Motor neuron (in vitro differentiated cells): ENCODE measurements around the gene HPSE2. TPM values are rescaled to one million over a fixed set of nuclear protein-coding genes. Genes with fewer than 3 reads are reported as not detected.

Experiments
- ATAC-seq, 8 experiments: fragments of 200-7000 bp; cut with Tn5 transposase; replicated peaks in 6 of 8; 2 replicates each; pipeline ENCODE4 v1.8.0; 2021; ENCODE audit warnings: mild to moderate bottlenecking in 8 of 8, moderate library complexity in 8 of 8
- H3K27ac ChIP-seq, 2 donors: fragments of 250-450 bp; sonication (Bioruptor Pico); 2 replicates each; pipeline ENCODE4 v1.9.0; 2021; ENCODE audit warnings: antibody characterized with exemption in 2 of 2, mild to moderate bottlenecking in 2 of 2, moderate library complexity in 1 of 2
- H3K4me1 ChIP-seq, 2 donors: fragments of 250-450 bp; sonication (Bioruptor Pico); replicated peaks in 1 of 2; 2 replicates each; pipeline ENCODE4 v1.6.1; 2021; ENCODE audit warnings: antibody characterized with exemption in 2 of 2, mild to moderate bottlenecking in 2 of 2, moderate library complexity in 1 of 2
- H3K4me3 ChIP-seq, 5 donors: fragments of 250-450 bp; sonication (Bioruptor Pico); 2 replicates each; pipeline ENCODE4 v1.9.0; 2021; ENCODE audit warnings: antibody characterized with exemption in 5 of 5, mild to moderate bottlenecking in 5 of 5, moderate library complexity in 4 of 5
- WGBS, 10 experiments: fragments of 450-650 bp; shearing (Covaris generic); methylation state at CpG; one replicate each; pipeline ENCODE4 v1.0.0; 2022; 5-methylcytosine and 5-hydroxymethylcytosine counted together
- in situ Hi-C, 9 experiments: fragments of 400-800 bp; cut with MboI; loops; one replicate each; pipeline ENCODE4 v1.15.0; 2021; ENCODE audit warnings: low sequenced_read_pairs in 9 of 9, low pct_unique_long_range_greater_than_20kb in 2 of 9; ENCODE audit not compliant: unreplicated experiment in 9 of 9
- total RNA-seq, 8 experiments: library from RNA; unstranded; fragments of 300-600 nt; gene quantifications; 2 replicates each; pipeline versions ENCODE4 v1.2.3 to v1.2.4, GENCODE V29; 2022

The HPSE2 gene
- total RNA-seq, 8 experiments from 2014 or later, result 0.05 to 0.62 (median 0.13) TPM; not detected in 1

DNA sequence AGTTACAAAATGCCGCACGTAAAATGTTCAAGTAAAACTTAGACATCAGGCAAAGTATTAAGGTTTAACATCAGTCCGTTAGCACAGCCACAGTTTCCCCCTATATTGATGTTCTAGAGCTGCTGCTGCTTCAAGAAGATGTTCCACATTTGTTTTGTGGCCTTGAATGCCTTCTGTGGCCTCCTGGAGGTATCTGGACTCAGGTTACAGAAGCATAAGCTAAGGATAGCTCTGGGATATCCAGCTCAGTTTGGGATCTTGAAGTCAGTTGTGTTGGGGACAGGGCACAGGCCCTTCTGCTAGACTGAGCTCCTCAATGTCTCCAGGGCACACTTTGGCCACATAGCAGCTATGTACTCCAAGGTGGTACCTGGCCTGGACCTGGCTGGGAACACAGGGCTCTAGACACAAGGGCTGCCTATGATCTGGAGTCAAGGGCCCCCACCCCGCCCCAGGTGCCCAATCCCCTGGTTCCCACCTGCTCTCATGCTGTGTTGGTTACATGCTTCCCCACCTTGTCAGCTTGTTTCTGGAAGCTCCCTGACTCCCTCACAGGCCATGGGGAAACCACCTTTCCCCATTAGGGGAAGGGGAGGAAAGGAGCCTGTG lies 825.4 kb downstream of the HPSE2 start:
- no peak overlapping the region for H3K27ac ChIP-seq

DNA sequence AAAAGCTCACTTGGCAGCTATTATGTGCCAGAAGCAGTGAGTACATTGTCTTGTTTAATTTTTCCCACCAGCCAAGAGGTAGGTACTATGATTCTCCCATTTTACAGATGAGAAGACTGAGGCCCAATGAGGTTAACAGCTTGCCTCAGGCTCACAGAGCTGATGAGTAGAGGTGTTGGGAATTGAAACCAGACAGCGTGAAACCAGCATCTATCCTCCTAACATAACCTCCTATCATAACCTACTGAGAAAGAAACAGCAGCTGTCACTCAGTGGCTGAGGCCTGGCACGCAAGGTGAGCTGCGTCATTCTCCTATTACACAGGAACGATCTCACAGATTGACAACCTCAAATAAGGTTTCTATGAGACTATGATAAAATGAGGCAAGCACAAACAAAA lies 826.9 kb downstream of the HPSE2 start:
- Histone ChIP-seq H3K27ac (no peak overlapping the region), H3K4me1 (peaks cover 0 to 9% of the 10 kb centered on the region in 2 donors), H3K4me3 (no peak overlapping the region)
- 75 to 100% (median 88%) methylated on average over 1 to 4 of the region's 4 CpGs; no CpG with 5 or more reads in 4 of the 10 experiments for WGBS, 10 experiments
- in situ Hi-C loops, result no loop called here
- ATAC-seq, result no peak

More for the DNA sequence above, 825.4 kb downstream of the HPSE2 start:
- WGBS, 10 experiments, result 49 to 100% (median 87%) methylated on average over 1 to 3 of the region's 4 CpGs
- no peak for ATAC-seq
- Histone ChIP-seq H3K4me1 (peaks cover 8 to 10% of the 10 kb centered on the region in 2 donors), H3K4me3 (no peak overlapping the region)
- in situ Hi-C loops, result no loop called here

DNA sequence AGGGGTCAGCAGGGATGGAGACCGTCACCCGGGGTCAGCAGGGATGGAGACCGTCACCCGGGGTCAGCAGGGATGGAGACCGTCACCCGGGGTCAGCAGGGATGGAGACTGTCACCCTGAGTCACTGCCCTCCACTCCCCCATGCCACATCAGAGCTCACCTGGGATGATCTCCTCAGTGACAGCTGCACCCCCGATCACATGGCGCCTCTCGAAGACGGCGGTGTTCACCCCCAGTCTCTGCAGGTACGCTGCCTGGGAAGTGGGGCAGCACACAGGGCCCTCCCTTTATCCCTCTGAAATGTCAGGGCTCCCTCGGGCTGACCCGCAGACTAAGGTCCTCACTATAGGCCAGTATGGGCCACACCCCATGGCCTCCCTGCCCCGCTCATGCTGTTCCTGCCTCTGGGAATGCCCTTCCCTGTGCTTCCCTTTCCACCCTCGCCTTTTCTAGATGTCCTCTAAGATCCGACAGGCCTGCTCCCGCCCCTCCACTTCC lies 827.9 kb downstream of the HPSE2 start:
- 58 to 100% (median 100%) methylated on average over 1 to 2 of the region's 18 CpGs; no CpG with 5 or more reads in 7 of the 10 experiments for WGBS, 10 experiments

More for the DNA sequence above, 827.9 kb downstream of the HPSE2 start:
- in situ Hi-C loops, result no loop called here
- H3K27ac ChIP-seq, result no peak overlapping the region
- no peak overlapping the region for H3K4me3 ChIP-seq
- no peak for ATAC-seq
- peaks cover 0 to 9% of the 10 kb centered on the region in 2 donors for H3K4me1 ChIP-seq

Other genes with a start within 250 kb of the HPSE2 start
- 1 to 10 TPM; 1.4 to 4.0 (median 2.8) TPM for gene CNNM1, start 93.5 kb upstream of the HPSE2 start, total RNA-seq
- gene GOT1, start 194.8 kb upstream of the HPSE2 start, total RNA-seq, result 10 to 100 TPM; 21.3 to 97.7 (median 50.1) TPM